HG03354 (cell line): ENCODE results near the gene ARHGEF7.

Experiments
- ATAC-seq: cut with Tn5 transposase; IDR thresholded peaks from one replicate; pipeline ENCODE4 v1.9.1; 2021; ENCODE audit warnings: mild to moderate bottlenecking; ENCODE audit not compliant: unreplicated experiment, poor library complexity, severe bottlenecking

The ARHGEF7 gene

GRCh38 chr13:111130116-111130508 is 15.0 kb downstream of the ARHGEF7 start:
- ATAC-seq = peak; percentile 14

GRCh38 chr13:111131048-111131447 is 15.9 kb downstream of the ARHGEF7 start:
- ATAC-seq = no peak

GRCh38 chr13:111131611-111132010 is 16.5 kb downstream of the ARHGEF7 start:
- no peak for ATAC-seq

DNA sequence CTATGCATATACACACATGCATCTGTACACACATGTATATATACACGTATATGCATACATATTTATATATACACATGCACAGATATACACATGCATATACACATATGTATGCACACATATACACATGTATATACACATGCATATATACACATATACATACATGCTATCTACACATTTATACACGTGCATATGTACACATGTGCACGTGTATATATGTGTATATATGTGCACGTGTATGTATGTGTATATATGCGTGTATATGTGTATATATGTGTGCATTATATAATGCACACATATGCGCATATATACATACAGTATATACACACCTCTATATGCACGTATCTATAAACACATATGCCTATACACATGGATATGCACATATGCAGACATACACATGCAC is 17.8 kb downstream of the ARHGEF7 start:
- no peak for ATAC-seq

- no peak for ATAC-seq
Measured at GRCh38 chr13:111139452-111139851, 24.3 kb downstream of the ARHGEF7 start.

DNA sequence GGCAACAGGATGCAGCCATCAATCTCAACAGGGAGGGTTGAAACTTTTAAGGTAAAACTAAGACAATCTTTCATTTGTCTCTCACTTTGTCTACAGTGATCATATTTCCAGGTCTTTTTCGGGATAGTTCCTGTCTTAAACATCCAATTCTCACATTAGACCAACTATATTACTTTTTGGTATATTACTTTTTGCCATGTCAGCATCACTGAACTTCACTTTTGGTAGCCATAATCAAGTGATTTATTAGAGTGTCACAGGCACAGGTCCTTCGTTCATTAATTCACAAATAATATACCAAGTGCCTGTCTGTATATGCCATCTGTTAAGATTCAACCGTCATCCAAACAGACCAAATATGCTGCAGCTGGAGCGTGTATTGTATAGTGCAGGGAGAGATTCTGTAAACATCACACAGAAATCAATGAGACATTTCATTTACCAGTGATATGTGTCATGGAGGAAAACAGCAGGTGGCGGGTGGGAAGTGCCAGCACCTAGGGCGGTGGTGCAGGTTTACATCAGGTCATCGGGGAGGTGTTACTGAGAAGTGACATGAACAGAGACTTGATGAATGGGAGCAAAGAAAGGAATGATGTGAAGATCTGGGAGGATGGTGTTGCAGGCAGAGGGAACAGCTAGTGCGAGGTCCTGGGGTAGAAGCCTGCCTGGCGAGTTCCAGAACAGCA is 24.9 kb downstream of the ARHGEF7 start:
- no peak for ATAC-seq

DNA sequence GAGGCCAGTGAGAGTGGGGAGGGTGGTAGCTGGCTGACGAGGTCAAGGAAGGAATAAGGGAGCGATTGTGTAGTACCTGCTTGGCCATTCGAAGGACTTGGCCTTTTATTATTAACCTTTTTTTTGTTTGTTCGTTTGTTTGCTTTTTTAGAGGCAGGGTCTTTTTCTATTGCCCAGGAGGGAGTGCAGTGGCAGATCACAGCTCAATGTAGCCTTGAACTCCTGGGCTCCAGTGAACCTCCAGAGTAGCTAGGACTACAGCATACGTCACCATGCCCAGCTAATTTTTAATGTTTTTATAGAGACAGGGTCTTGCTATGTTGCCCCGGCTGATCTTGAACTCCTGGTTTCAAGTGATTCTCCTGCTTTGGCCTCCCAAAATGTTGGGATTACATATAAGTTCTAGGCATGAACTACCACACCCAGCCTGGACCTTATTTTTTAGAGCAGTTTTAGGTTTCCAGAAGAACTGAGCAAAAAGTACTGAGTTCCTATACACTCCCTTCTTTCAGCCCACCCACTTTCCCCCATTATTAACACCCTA is 25.5 kb downstream of the ARHGEF7 start:
- ATAC-seq = no peak

GRCh38 chr13:111142472-111142871 is 27.4 kb downstream of the ARHGEF7 start:
- ATAC-seq = no peak

DNA sequence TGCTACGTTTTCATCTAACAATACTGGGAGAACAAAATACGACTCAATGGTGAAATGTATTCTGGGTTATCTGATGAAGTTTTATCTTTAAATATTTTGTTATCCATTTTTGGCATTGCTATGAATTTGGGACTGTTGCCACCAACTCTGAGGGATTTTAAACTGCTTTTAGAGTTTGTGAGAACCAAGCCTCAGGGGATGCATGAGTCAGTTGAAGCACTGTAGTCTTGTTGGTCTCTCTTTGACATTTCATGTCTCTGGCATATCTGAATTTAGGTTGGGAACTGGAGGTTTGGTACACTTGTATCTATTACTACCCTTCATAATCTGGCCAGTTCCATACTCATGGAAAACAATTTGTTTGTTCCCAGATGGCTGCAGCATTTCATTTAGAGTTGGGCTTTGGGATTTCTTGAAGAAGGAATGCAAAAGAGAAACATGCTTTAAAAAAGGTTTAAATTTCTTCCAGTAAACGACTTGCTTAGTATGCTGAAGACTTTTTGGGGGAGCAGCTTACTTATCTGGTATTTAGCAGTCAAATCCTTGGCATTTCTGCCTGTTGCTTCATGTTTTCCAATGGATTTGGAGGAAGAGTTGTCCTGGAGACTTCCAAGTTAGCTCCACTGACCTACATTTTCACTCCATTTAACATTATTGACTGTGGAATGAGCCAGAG is 28.9 kb downstream of the ARHGEF7 start:
- no peak for ATAC-seq

DNA sequence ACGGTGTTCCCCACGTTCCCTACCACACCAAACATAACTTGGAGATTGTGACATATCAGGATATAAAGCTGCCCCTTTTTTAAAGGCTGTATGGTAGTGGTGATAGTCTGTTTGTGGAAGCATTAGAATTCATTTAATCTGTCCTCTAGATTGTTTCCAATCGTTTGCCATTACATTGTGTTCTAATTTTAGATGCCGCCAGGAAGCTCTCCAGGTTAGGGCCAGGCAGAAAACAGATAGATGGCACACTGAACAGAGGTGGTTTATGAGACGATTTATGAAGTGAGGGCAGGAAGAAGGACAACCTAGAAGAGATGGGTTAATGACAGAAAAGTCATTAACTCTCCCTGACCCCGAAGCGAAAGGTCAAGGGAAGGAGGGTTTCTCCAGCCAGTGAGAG is 30.0 kb downstream of the ARHGEF7 start:
- ATAC-seq = no peak

DNA sequence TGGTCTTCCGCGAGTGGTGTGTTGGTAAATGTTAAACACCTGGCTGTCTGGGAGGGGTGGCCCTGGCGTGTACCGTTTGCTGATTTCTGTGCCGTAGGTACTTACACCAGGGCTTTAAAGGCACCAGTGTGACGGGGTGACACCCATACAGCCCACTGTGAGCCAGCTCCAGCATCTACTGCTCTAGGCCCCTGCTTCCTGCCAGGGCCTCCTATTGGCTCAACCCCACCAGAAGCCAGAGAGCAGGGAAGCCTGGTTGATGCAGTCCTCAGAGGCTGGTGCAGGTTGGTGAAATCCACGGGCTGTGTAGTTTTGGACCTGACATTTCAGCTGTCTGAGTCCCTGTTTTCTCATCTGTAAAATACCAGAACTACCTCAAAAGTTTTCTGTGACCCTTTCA is 30.4 kb downstream of the ARHGEF7 start:
- ATAC-seq = no peak

GRCh38 chr13:111152844-111153243 is 37.7 kb downstream of the ARHGEF7 start:
- ATAC-seq = no peak

- peak; percentile 90 for ATAC-seq
Measured at GRCh38 chr13:111153279-111153976, 38.3 kb downstream of the ARHGEF7 start.

- ATAC-seq = peak; percentile 54
Measured at GRCh38 chr13:111153977-111154332, 38.8 kb downstream of the ARHGEF7 start.

- ATAC-seq = no peak
Measured at GRCh38 chr13:111156421-111156820, 41.3 kb downstream of the ARHGEF7 start.

GRCh38 chr13:111158136-111158805 is 43.2 kb downstream of the ARHGEF7 start:
- ATAC-seq = no peak

DNA sequence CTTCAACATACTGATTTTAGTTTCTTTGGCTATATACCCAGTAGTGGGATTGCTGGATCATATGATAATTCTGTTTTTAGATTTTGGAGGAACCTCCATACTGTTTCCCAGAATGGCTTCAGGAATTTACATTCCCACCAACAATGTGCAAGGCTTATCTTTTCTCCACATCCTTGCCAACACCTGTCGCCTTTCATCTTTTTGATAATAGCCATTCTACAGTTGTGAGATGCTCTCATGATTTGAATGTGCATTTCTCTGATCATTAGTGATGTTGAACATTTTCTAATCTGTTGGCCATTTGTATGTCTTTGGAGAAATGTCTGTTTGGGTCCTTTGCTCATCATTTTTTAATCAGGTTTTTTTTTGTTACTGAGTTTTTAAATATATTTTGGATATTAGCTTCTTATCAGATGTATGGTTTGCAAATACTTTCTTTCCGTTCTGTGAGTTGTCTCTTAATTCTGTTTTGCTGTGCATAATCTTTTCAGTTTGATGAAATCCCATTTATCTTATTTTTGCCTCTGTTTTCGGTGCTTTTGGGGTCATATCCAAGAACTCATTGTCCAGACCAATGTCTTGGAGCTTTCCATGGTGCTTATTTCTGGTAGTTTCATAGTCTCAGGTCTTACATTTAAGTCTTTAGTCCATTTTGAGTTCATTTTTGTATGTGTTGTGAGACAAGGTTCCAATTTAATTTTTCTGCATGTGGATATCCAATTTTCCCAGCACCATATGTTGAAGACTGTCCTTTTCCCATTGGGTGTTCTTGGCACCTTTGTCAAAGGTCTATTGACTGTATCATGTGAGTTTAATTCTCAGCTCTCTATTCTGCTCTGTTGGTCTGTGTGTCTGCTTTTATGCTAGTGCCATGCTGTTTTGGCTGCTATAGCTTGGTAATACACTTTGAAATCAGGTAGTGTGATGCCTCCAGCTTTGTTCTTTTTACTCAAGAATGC is 44.5 kb downstream of the ARHGEF7 start:
- no peak for ATAC-seq

GRCh38 chr13:111160648-111161047 is 45.5 kb downstream of the ARHGEF7 start:
- no peak for ATAC-seq
